ENCODE results near the gene LCN1.

GRCh38 chr9:135565636-135566035, 44.4 kb downstream of the LCN1 start:
- no peak for TF ChIP-seq POLR2A (IDR thresholded peaks at IDR 0.05; ENCODE audit: low read length)
- TF ChIP-seq GATA1 (IDR thresholded peaks at IDR 0.05; ENCODE audit: low read depth, low read length): no peak

Measured in erythroblast (primary cell).